GM06990 (cell line): ENCODE data around the gene TNFSF11.

Experiments
- DNase-seq: peaks from one replicate; pipeline ENCODE4 v3.0.0-alpha.2; 2011; ENCODE audit not compliant: insufficient read length; ENCODE audit errors: extremely low read depth
- H3K27me3 ChIP-seq: replicated peaks from 2 replicates; pipeline ENCODE4 v1.6.0; 2011; ENCODE audit warnings: low read length; ENCODE audit not compliant: control insufficient read depth, insufficient read depth
- H3K36me3 ChIP-seq: 2 replicates; pipeline ENCODE4 v1.5.1; 2011; ENCODE audit warnings: low read length; ENCODE audit not compliant: control insufficient read depth, insufficient read depth
- H3K4me3 ChIP-seq: replicated peaks from 2 replicates; pipeline ENCODE4 v1.5.1; 2011; ENCODE audit warnings: low read depth, mild to moderate bottlenecking, control low read depth, low read length
- CTCF ChIP-seq: IDR thresholded peaks from 2 replicates; pipeline ENCODE4 v1.5.1; 2011; ENCODE audit warnings: low read length, control low read depth, mild to moderate bottlenecking, inconsistent platforms; ENCODE audit not compliant: insufficient read depth, poor library complexity, severe bottlenecking

Gene TNFSF11

GRCh38 chr13:42612021-42612765 is 38.2 kb downstream of the TNFSF11 start:
- Histone ChIP-seq H3K36me3 (no peaks in the 10 kb centered on the region), H3K27me3 (no peaks in the 10 kb centered on the region), H3K4me3 (no peak overlapping the region)
- no peak for TF ChIP-seq CTCF
- no peak for DNase-seq

- no peak for DNase-seq
- TF ChIP-seq CTCF: no peak
- H3K4me3 ChIP-seq: no peak overlapping the region
- H3K27me3 ChIP-seq: no peaks in the 10 kb centered on the region
- no peaks in the 10 kb centered on the region for H3K36me3 ChIP-seq
These were observed 40.6 kb downstream of the TNFSF11 start for GRCh38 chr13:42614436-42615035.

GRCh38 chr13:42615691-42616090 is 41.7 kb downstream of the TNFSF11 start:
- Histone ChIP-seq H3K27me3 (no peaks in the 10 kb centered on the region), H3K4me3 (no peak overlapping the region), H3K36me3 (no peaks in the 10 kb centered on the region)
- DNase-seq: no peak
- TF ChIP-seq CTCF: no peak

GRCh38 chr13:42617221-42617620 is 43.3 kb downstream of the TNFSF11 start:
- no peaks in the 10 kb centered on the region for H3K36me3 ChIP-seq
- no peak for TF ChIP-seq CTCF
- DNase-seq: no peak
- no peaks in the 10 kb centered on the region for H3K27me3 ChIP-seq
- no peak overlapping the region for H3K4me3 ChIP-seq

GRCh38 chr13:42623916-42624315 is 50.0 kb downstream of the TNFSF11 start:
- no peak for DNase-seq
- H3K4me3 ChIP-seq: no peak overlapping the region
- TF ChIP-seq CTCF: no peak

More at GRCh38 chr13:42623916-42624315, 50.0 kb downstream of the TNFSF11 start:
- Histone ChIP-seq H3K27me3 (no peaks in the 10 kb centered on the region), H3K36me3 (no peaks in the 10 kb centered on the region)
